Endothelial cell of umbilical vein (primary cell): ENCODE results near the gene WASL.

Source experiments
- EZH2 ChIP-seq: IDR thresholded peaks from 2 replicates; pipeline ENCODE4 v1.6.1; 2012; ENCODE audit warnings: borderline replicate concordance, low read depth, mild to moderate bottlenecking, moderate library complexity, low read length, inconsistent platforms; ENCODE audit not compliant: severe bottlenecking
- FOS ChIP-seq: IDR thresholded peaks from 2 replicates; pipeline ENCODE4 v1.6.1; 2011; ENCODE audit warnings: mild to moderate bottlenecking, low read length, moderate library complexity, borderline replicate concordance; ENCODE audit not compliant: insufficient read depth
- GATA2 ChIP-seq: IDR thresholded peaks from 2 replicates; pipeline ENCODE4 v1.7.0; 2011; ENCODE audit warnings: low read depth, mild to moderate bottlenecking, moderate library complexity, mixed read lengths, low read length; ENCODE audit not compliant: insufficient read length, insufficient read depth
- JUN ChIP-seq: IDR thresholded peaks from 2 replicates; pipeline ENCODE4 v1.6.1; 2011; ENCODE audit warnings: borderline replicate concordance, low read depth; ENCODE audit not compliant: insufficient read length, insufficient read depth
- MYC ChIP-seq: IDR thresholded peaks from one replicate; pipeline ENCODE4 v1.6.1; 2011; ENCODE audit warnings: mild to moderate bottlenecking, low read depth, low read length
- POLR2A ChIP-seq: IDR thresholded peaks from 2 replicates; pipeline ENCODE4 v1.6.1; 2012; ENCODE audit warnings: low read depth, mild to moderate bottlenecking, control low read depth, low read length
- POLR2AphosphoS5 ChIP-seq: IDR thresholded peaks from 2 replicates; pipeline ENCODE4 v1.6.1; 2012; ENCODE audit warnings: low read depth, mild to moderate bottlenecking, control low read depth, low read length, moderate library complexity; ENCODE audit not compliant: insufficient read depth
- TF ChIP-seq, protein P1 (sequence below): IDR thresholded peaks from 2 replicates; pipeline ENCODE4 v1.6.1; 2011; ENCODE audit not compliant: insufficient read depth, insufficient read length
- TF ChIP-seq, protein P2 (sequence below), 2 donors: IDR thresholded peaks; 1 replicate in 1 of 2; 2 replicates in 1 of 2; pipeline ENCODE4 v1.5.1; 2011; ENCODE audit warnings: low read length in 2 of 2, mild to moderate bottlenecking in 2 of 2, moderate library complexity in 2 of 2, control low read depth in 1 of 2, inconsistent platforms in 1 of 2, low read depth in 1 of 2; ENCODE audit not compliant: insufficient read depth in 1 of 2; ENCODE audit errors: extremely low read depth in 1 of 2

DNA sequence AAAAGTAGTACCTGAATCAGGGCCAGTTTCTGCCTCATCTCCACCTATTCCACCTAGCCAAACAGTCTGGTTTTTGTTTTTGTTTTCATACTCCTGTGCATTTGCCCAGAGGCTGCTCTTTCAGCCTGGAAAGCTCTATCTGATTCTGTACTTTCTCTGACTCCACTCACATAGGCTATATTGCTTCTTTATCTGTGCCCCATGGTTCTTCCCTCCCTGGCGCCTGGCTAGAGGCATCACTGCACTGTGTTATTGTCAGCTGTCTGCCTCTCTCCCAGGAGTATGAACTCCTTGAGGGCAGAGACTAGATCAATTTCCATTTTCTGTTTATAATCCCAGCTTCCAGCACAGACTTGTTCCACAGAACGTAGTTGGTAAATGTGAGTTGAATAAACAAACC, 98.2 kb downstream of the WASL start:
- TF ChIP-seq POLR2A (no peak), POLR2AphosphoS5 (no peak), EZH2 (no peak), MYC (no peak), GATA2 (no peak), FOS (no peak), JUN (no peak)
- TF ChIP-seq, protein P1, sequence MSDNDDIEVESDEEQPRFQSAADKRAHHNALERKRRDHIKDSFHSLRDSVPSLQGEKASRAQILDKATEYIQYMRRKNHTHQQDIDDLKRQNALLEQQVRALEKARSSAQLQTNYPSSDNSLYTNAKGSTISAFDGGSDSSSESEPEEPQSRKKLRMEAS = no peak
- TF ChIP-seq, protein P2, sequence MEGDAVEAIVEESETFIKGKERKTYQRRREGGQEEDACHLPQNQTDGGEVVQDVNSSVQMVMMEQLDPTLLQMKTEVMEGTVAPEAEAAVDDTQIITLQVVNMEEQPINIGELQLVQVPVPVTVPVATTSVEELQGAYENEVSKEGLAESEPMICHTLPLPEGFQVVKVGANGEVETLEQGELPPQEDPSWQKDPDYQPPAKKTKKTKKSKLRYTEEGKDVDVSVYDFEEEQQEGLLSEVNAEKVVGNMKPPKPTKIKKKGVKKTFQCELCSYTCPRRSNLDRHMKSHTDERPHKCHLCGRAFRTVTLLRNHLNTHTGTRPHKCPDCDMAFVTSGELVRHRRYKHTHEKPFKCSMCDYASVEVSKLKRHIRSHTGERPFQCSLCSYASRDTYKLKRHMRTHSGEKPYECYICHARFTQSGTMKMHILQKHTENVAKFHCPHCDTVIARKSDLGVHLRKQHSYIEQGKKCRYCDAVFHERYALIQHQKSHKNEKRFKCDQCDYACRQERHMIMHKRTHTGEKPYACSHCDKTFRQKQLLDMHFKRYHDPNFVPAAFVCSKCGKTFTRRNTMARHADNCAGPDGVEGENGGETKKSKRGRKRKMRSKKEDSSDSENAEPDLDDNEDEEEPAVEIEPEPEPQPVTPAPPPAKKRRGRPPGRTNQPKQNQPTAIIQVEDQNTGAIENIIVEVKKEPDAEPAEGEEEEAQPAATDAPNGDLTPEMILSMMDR (IDR thresholded peaks at IDR 0.05; ENCODE audit: extremely low read depth in 1 of 2, insufficient read depth in 1 of 2, low read depth in 1 of 2, low read length in 2 of 2) = no peak
